ENCODE results near the gene HCN2. TPM values are rescaled to one million over a fixed set of nuclear protein-coding genes. Genes with fewer than 3 reads are reported as not detected.

HCN2 gene
- under 1 TPM in 1 of 2 donors, not detected in 1; 0.26 TPM for total RNA-seq

DNA sequence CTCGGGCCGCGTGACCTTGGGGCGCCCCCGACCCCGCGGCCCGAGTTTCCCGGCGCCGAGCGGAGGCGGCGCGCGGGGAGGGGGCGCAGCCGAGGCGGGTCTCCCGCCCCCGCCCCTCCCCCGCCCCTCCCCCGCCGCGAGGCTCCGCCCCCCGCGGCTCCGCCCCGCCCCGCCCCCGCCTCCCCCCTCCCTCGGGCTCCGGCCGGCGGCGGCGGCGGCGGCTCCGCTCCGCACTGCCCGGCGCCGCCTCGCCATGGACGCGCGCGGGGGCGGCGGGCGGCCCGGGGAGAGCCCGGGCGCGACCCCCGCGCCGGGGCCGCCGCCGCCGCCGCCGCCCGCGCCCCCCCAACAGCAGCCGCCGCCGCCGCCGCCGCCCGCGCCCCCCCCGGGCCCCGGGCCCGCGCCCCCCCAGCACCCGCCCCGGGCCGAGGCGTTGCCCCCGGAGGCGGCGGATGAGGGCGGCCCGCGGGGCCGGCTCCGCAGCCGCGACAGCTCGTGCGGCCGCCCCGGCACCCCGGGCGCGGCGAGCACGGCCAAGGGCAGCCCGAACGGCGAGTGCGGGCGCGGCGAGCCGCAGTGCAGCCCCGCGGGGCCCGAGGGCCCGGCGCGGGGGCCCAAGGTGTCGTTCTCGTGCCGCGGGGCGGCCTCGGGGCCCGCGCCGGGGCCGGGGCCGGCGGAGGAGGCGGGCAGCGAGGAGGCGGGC is at the start of gene HCN2:
Gene HCN2 (plus strand): TSS at position 189 of the 703 bp plus-strand sequence. CDS start 65 bp downstream, at position 254.
- Histone ChIP-seq H3K27me3 (peaks cover 0 to 20% of the 10 kb centered on the region in 2 donors), H3K36me3 (replicated peaks in 1 of 2; ENCODE audit: insufficient read depth in 1 of 2, low read depth in 2 of 2) (no peaks in the 10 kb centered on the region), H3K4me3 (no peak within 1 kb of the TSS), H3K27ac (no peak within 1 kb of the TSS), H3K4me1 (peaks cover 29% of the 10 kb centered on the region), H3K9me3 (no peaks in the 10 kb centered on the region)
- TF ChIP-seq CTCF (IDR thresholded peaks at IDR 0.05) (no peak), POLR2A (IDR thresholded peaks at IDR 0.05) (no peak)
- intact Hi-C loops (cut with DNase I) = no loop called here
- WGBS, 2 donors = 1% methylated on average over 14 of the region's 132 CpGs; no CpG with 5 or more reads in 1 of the 2 donors
- ATAC-seq = no peak
- DNase-seq = no peak

- peaks cover 0 to 24% of the 10 kb centered on the region in 2 donors for H3K36me3 ChIP-seq (replicated peaks in 1 of 2; ENCODE audit: insufficient read depth in 1 of 2, low read depth in 2 of 2)
- H3K27ac ChIP-seq = no peak overlapping the region
- intact Hi-C loops (cut with DNase I) = no loop called here
- TF ChIP-seq POLR2A (IDR thresholded peaks at IDR 0.05) = no peak
- TF ChIP-seq CTCF (IDR thresholded peaks at IDR 0.05) = no peak
- H3K4me3 ChIP-seq = no peak overlapping the region
- ATAC-seq = no peak
- no peak for DNase-seq
- H3K27me3 ChIP-seq = no peaks in the 10 kb centered on the region
- WGBS, 2 donors = 88 to 93% methylated on average over 50 to 51 of the region's 51 CpGs
- H3K4me1 ChIP-seq = no peaks in the 10 kb centered on the region
- no peaks in the 10 kb centered on the region for H3K9me3 ChIP-seq
Observed at GRCh38 chr19:540867-541637, 48.6 kb upstream of the HCN2 start.

DNA sequence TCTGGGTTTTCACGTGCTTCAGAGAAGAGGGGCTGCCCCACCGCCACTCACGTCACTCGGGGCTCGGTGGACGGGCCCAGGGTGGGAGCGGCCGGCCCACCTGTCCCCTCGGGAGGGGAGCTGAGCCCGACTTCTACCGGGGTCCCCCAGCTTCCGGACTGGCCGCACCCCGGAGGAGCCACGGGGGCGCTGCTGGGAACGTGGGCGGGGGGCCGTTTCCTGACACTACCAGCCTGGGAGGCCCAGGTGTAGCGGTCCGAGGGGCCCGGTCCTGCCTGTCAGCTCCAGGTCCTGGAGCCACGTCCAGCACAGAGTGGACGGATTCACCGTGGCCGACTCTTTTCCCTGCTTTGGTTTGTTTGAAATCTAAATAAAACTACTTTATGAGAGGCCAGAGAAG is 48.0 kb upstream of the HCN2 start:
- Histone ChIP-seq H3K27me3 (no peaks in the 10 kb centered on the region), H3K9me3 (no peaks in the 10 kb centered on the region), H3K27ac (no peak overlapping the region), H3K36me3 (replicated peaks in 1 of 2; ENCODE audit: insufficient read depth in 1 of 2, low read depth in 2 of 2) (peaks cover 0 to 17% of the 10 kb centered on the region in 2 donors), H3K4me3 (no peak overlapping the region), H3K4me1 (no peaks in the 10 kb centered on the region)
- ATAC-seq (no peak), DNase-seq (no peak)
- intact Hi-C loops (cut with DNase I) = no loop called here
- no peak for TF ChIP-seq POLR2A (IDR thresholded peaks at IDR 0.05)
- TF ChIP-seq CTCF (IDR thresholded peaks at IDR 0.05) = no peak
- WGBS, 2 donors = 86 to 92% methylated on average over 14 to 26 of the region's 26 CpGs

DNA sequence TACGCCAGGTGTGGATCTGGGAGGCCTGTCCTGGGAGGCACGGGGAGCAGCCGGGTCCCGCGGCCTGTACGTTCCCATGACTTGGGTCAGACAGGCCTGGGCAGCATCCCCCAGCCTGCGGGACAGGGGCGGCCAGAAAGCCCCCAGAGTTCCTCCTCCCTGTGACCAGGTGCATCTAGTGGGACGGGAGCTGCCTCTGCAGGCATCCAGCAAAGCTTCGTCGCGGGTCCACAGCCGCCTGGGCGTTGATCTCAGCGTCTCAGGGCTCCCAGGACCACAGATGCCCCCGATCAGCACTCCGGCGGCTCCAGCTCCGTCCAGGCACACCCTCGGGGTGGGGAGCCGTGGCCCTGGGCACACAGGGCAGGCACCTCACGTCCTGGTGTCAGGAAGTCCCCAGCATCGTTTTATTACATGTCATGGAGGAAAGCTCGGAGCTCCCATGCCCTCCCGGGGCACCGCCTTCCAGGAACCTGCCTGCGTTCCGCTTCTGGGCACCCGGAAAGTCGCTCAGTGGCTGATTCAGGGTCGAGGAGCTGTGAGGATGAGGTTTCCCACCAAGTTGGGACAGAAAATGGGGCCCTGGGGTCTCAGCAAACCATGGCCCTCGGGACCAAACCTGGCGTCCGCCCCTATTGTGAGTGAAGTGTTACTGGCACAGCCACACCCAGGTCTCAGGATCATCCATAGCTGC is 47.4 kb upstream of the HCN2 start:
- Histone ChIP-seq H3K27me3 (no peaks in the 10 kb centered on the region), H3K27ac (no peak overlapping the region), H3K4me1 (no peaks in the 10 kb centered on the region), H3K4me3 (no peak overlapping the region), H3K9me3 (no peaks in the 10 kb centered on the region), H3K36me3 (replicated peaks in 1 of 2; ENCODE audit: insufficient read depth in 1 of 2, low read depth in 2 of 2) (peaks cover 0 to 13% of the 10 kb centered on the region in 2 donors)
- intact Hi-C loops (cut with DNase I) = no loop called here
- no peak for TF ChIP-seq POLR2A (IDR thresholded peaks at IDR 0.05)
- no peak for TF ChIP-seq CTCF (IDR thresholded peaks at IDR 0.05)
- ATAC-seq (no peak), DNase-seq (no peak)
- 86 to 93% methylated on average over 3 to 33 of the region's 34 CpGs for WGBS, 2 donors

All from body of pancreas (tissue), 4 donors.